AG04450 (cell line): Measurements from ENCODE around the gene AQP12A. TPM values are rescaled to one million over a fixed set of nuclear protein-coding genes. Genes with fewer than 3 reads are reported as not detected.

ENCODE experiments used
- CTCF ChIA-PET: fragments of 300-600, 350-600 bp; formaldehyde crosslinking; extraction: SDS; loops from one replicate; lab custom pipeline; 2022; ENCODE audit warnings: antibody characterized with exemption, inconsistent platforms; lab: Charles Lee
- POLR2A ChIA-PET: fragments of 350-600 bp; formaldehyde crosslinking; extraction: SDS; loops from one replicate; lab custom pipeline; 2021; ENCODE audit warnings: antibody characterized with exemption, inconsistent platforms; lab: Yijun Ruan, JAX
- DNase-seq: peaks from one replicate; pipeline ENCODE4 v3.0.0-alpha.2; 2011; ENCODE audit warnings: low read depth, low spot score
- H3K27ac ChIP-seq: one replicate; pipeline ENCODE4 v1.5.1; 2012; ENCODE audit warnings: low read depth, low read length, control low read depth
- H3K27me3 ChIP-seq: one replicate; pipeline ENCODE4 v1.6.0; 2012; ENCODE audit warnings: low read length; ENCODE audit not compliant: control insufficient read depth, insufficient read depth
- H3K4me3 ChIP-seq: 2 replicates; pipeline ENCODE4 v1.5.1; 2011; ENCODE audit warnings: mild to moderate bottlenecking, low read depth, low read length, control low read depth
- H3K9me3 ChIP-seq: 2 replicates; pipeline ENCODE4 v1.5.1; 2012; ENCODE audit warnings: low read length; ENCODE audit not compliant: control insufficient read depth, insufficient read depth
- polyA plus RNA-seq: library from polyadenylated mRNA; depleted of rRNA; stranded (reverse); fragments of >200 nt; gene quantifications from 2 replicates; pipeline ENCODE4 v1.2.3, GENCODE V29; 2011
- TF ChIP-seq, protein P1 (sequence below): IDR thresholded peaks from 2 replicates; pipeline ENCODE4 v1.5.1; 2011; ENCODE audit warnings: low read depth, low read length, control low read depth, inconsistent platforms

Gene AQP12A
- polyA plus RNA-seq, 1 experiment = not detected

DNA sequence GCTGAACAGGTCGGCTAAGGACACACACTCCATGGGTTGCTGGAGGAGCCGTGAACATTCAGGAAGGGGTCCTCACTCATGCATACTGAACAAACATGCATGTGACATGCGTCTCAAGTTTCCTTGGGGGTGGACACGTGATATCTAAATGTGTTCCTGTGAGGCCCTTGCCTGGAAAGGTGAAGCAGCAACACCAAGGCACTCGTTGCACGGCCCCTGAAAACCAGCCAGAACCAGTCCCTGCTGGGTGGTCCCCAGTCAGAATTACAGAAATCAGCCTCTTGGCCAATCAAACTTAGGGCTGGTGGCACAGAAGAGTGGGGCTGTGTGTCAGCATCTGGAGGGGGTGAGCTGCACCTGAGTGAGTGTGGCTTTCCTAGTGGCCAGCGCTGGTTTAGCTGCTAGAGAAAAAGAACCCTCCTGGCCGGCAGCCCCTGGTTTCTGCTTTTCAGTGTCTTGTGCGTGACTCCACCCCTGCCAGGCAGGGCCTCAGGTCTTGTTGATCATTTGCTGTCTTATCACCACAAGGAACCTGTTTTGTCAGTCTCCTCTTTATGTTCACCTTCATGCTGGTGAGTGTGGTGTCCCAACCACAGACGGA lies 5.8 kb upstream of the AQP12A start:
- H3K27me3 ChIP-seq = peaks cover 17% of the 10 kb centered on the region
- TF ChIP-seq, protein P1, sequence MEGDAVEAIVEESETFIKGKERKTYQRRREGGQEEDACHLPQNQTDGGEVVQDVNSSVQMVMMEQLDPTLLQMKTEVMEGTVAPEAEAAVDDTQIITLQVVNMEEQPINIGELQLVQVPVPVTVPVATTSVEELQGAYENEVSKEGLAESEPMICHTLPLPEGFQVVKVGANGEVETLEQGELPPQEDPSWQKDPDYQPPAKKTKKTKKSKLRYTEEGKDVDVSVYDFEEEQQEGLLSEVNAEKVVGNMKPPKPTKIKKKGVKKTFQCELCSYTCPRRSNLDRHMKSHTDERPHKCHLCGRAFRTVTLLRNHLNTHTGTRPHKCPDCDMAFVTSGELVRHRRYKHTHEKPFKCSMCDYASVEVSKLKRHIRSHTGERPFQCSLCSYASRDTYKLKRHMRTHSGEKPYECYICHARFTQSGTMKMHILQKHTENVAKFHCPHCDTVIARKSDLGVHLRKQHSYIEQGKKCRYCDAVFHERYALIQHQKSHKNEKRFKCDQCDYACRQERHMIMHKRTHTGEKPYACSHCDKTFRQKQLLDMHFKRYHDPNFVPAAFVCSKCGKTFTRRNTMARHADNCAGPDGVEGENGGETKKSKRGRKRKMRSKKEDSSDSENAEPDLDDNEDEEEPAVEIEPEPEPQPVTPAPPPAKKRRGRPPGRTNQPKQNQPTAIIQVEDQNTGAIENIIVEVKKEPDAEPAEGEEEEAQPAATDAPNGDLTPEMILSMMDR = no peak
- H3K4me3 ChIP-seq = no peak overlapping the region
- ChIA-PET POLR2A (no interaction called here), CTCF (no interaction called here)
- H3K27ac ChIP-seq = no peak overlapping the region
- DNase-seq = no peak
- no peaks in the 10 kb centered on the region for H3K9me3 ChIP-seq

DNA sequence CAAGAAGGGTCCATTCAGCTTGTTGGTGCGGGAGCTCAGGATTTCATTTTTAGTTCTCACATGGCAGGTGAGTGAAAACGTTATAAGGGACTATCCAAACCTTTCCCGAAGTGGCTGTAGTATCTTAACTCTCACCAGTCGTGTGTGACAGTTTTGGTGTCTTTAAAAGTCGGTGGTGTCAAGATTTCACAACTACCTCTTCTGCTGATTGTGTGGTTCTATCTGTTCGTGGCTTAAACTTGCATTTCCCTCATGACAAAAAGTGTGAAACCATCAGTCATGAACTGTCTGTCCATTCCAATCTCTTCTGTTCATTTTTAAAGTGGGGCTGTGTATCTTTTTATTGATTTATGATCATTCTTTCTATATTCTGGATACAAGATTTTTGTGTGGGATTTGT lies 5.2 kb upstream of the AQP12A start:
- H3K27me3 ChIP-seq = peaks cover 17% of the 10 kb centered on the region
- no peak overlapping the region for H3K27ac ChIP-seq
- no peak overlapping the region for H3K4me3 ChIP-seq
- ChIA-PET POLR2A (no interaction called here), CTCF (no interaction called here)
- H3K9me3 ChIP-seq = no peaks in the 10 kb centered on the region
- TF ChIP-seq, protein P1 = no peak
- DNase-seq = no peak

DNA sequence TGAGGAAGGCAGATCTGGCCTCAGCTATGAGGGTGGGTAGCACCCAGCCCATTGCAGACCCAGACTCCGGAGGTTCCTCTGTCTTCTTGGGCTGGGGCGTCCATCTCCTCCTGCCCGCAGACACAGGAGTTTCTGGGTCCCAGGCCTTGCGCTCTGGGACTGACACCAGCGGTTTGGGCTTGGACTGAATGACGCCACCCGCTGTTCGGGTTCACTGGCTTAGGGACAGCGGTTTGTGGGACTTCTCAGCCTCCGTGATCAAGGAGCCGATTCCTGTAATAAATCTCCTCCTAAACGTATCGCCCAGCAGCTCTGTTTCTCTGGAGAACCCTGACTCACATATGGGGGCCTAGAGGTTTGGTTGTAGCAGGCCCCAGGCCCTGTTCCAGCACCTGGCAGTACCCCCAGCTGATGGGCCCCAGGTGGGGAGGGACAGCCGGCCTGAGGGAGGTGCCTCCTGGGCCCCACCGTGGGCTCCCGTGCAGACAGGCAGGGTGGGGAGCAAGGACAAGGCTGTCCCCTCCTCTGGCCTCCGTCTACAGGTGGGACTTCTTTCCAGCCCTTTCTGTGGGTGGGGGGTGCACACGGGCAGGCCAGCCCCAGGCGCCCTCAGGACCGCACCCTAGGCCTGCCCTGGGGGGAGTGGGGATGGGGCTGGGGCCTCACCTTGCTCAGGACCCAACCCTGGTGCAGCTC lies 4.5 kb upstream of the AQP12A start:
- no peaks in the 10 kb centered on the region for H3K9me3 ChIP-seq
- TF ChIP-seq, protein P1 = no peak
- peaks cover 17% of the 10 kb centered on the region for H3K27me3 ChIP-seq
- POLR2A ChIA-PET = no interaction called here
- no peak overlapping the region for H3K4me3 ChIP-seq
- DNase-seq = no peak
- H3K27ac ChIP-seq = no peak overlapping the region
- CTCF ChIA-PET = no interaction called here

DNA sequence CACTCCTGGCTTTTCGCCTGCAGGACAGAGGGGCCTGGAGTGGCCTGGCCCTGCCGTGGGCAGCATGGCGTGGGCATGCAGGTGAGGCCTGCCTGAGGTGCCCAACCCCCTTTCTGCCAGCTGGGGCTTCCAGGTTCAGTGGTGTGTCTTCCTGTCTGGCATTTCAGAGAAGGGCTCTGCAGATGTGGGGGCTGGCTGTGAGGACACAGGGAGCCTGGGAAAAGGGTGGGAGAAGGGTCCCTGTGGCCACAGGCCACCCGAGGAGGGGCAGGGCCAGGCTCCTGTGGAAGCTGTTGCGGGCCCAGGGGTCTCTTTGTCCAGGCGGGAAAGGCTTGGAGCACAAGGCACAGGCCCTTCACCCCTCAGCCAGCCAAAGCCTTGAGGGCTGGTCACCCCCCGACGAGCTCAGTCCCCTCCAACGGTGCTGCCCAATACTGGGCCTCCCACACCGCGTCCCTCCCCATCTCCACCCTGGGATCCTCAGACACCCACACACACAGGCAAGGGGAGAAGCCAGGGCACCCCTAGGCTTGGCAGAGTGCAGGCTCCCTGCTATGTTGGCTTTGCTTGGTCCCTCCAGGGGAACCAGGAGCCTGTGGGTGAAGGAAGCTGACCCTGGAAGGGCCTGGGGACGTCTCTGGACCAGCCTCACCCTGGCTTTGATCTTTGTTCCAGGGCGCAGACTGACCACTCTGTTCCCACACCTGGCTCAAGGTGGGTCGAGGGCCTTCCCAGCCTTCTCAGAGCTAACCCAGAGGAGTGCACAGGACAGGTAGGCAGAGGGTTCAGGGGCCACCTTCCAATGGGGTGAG lies 3.7 kb upstream of the AQP12A start:
- POLR2A ChIA-PET = no interaction called here
- no peaks in the 10 kb centered on the region for H3K9me3 ChIP-seq
- H3K4me3 ChIP-seq = no peak overlapping the region
- no peak for DNase-seq
- TF ChIP-seq, protein P1 = no peak
- H3K27me3 ChIP-seq = peaks cover 17% of the 10 kb centered on the region
- CTCF ChIA-PET = no interaction called here
- no peak overlapping the region for H3K27ac ChIP-seq

DNA sequence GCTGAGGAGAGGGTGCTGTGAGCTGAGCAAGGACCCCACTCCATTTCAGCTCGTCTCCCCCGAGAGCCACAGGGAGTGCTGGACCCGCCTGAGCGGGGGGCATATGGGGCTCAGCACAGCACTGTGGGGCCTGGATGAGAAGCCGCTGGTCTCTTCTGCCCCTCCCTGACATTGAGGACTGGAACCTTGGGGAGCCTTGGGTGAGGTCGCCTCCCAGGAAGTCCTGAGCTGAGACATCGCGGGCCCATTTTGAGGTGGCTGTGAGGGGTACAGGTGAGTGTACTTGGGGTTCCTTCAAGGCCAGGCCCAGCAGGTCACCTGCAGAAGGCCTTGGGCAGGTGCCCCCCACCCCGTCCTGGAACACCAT lies 3.1 kb upstream of the AQP12A start:
- Histone ChIP-seq H3K27me3 (peaks cover 17% of the 10 kb centered on the region), H3K9me3 (no peaks in the 10 kb centered on the region), H3K27ac (no peak overlapping the region), H3K4me3 (no peak overlapping the region)
- no peak for DNase-seq
- POLR2A ChIA-PET = no interaction called here
- CTCF ChIA-PET = no interaction called here
- TF ChIP-seq, protein P1 = no peak
